Measurements from ENCODE around the gene PPIE.
"Not testable (repeated sequence)": the region's sequence is repeated elsewhere in the genome, so short reads cannot be mapped to it uniquely, and the experiment has no call there.

DNA sequence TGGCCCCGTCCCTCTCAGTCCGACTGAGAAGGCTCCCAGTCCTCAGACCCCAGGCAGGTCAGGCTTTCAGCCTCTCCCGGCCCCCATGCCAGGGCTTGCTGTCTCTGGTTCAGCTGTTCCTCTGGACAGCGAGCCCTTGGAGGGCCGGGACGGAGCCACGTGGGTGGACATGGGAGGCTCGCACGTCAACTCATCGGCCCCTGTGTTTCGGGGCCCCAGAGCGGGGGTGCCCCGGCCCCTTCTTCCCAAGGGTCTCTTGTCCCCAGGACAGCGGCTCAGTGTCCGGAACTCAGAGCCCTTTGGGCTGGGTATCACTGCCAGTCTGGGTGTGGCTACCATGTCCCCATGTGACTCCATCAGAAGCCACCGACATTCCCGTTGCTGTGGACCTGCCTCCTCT, 39.2 kb downstream of the PPIE start:
- TF ChIP-seq, protein P1, sequence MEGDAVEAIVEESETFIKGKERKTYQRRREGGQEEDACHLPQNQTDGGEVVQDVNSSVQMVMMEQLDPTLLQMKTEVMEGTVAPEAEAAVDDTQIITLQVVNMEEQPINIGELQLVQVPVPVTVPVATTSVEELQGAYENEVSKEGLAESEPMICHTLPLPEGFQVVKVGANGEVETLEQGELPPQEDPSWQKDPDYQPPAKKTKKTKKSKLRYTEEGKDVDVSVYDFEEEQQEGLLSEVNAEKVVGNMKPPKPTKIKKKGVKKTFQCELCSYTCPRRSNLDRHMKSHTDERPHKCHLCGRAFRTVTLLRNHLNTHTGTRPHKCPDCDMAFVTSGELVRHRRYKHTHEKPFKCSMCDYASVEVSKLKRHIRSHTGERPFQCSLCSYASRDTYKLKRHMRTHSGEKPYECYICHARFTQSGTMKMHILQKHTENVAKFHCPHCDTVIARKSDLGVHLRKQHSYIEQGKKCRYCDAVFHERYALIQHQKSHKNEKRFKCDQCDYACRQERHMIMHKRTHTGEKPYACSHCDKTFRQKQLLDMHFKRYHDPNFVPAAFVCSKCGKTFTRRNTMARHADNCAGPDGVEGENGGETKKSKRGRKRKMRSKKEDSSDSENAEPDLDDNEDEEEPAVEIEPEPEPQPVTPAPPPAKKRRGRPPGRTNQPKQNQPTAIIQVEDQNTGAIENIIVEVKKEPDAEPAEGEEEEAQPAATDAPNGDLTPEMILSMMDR (IDR thresholded peaks at IDR 0.05): not testable (repeated sequence)
- TF ChIP-seq POLR2A (IDR thresholded peaks at IDR 0.05): not testable (repeated sequence)

Measured in lower leg skin (tissue), 3 donors.